ENCODE measurements around the gene ROBO1.

DNA sequence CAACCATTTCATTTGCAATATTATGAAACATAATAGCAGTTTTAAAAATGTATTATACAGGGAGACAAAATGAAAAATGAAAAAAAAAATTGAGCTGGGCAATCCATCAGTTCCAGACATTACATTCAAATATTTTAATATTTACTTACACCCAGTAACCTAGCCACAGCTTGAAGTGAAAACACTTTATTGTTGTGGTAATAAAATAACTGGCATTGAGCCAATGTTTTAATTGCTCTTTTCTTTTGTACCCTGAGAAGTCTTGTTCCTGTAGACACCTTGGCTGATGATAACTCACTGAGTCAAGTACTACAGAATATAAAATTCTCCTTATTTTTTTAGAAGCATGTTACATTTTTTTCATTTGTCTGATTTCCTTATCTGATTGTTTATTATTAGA lies 180.6 kb downstream of the ROBO1 start:
- TF ChIP-seq, protein P1, sequence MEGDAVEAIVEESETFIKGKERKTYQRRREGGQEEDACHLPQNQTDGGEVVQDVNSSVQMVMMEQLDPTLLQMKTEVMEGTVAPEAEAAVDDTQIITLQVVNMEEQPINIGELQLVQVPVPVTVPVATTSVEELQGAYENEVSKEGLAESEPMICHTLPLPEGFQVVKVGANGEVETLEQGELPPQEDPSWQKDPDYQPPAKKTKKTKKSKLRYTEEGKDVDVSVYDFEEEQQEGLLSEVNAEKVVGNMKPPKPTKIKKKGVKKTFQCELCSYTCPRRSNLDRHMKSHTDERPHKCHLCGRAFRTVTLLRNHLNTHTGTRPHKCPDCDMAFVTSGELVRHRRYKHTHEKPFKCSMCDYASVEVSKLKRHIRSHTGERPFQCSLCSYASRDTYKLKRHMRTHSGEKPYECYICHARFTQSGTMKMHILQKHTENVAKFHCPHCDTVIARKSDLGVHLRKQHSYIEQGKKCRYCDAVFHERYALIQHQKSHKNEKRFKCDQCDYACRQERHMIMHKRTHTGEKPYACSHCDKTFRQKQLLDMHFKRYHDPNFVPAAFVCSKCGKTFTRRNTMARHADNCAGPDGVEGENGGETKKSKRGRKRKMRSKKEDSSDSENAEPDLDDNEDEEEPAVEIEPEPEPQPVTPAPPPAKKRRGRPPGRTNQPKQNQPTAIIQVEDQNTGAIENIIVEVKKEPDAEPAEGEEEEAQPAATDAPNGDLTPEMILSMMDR (conservative IDR thresholded peaks at IDR 0.05) = no peak
- TF ChIP-seq ZFX (IDR thresholded peaks at IDR 0.05) = no peak
